ENCODE data around the gene MUC13.
A peak's percentile ranks its signal among the peaks of the same experiment; 100 is the strongest.

Gene MUC13

DNA sequence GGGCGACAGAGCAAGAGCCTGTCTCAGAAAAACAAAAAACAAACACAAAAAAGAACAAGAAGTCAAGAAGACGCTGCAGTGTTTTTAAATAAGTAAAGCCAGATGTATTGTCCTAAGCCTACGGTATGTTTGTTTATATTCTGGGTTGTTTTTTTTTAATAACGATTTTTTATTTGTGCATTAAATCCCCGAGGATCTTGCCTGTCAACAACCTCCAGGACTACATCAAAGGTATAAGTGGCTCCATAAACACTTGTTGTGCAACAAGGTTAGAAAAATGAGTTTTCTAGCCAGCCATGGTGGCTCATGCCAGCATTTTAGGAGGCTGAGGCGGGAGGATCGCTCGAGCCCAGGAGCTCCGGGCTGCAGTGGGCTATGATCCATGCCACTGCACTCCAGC is 73.5 kb downstream of the MUC13 start:
- Histone ChIP-seq H3K9me3 (ENCODE audit: low read depth, low read length) (no peaks in the 10 kb centered on the region), H3K4me3 (no peak overlapping the region), H3K36me3 (ENCODE audit: insufficient read depth, low read length) (peaks cover 34% of the 10 kb centered on the region), H3K27ac (no peak overlapping the region), H3K9ac (ENCODE audit: insufficient read length) (no peak overlapping the region)
- DNase-seq (ENCODE audit: low read depth, low spot score), result no peak
- TF ChIP-seq EZH2 (IDR thresholded peaks at IDR 0.05), result no peak
- TF ChIP-seq POLR2AphosphoS5 (IDR thresholded peaks at IDR 0.05; ENCODE audit: borderline replicate concordance, low read depth, low read length), result no peak
- no peak for TF ChIP-seq FOXP2 (optimal IDR thresholded peaks at IDR 0.05; ENCODE audit: control extremely low read depth, extremely low read length, insufficient read depth)

DNA sequence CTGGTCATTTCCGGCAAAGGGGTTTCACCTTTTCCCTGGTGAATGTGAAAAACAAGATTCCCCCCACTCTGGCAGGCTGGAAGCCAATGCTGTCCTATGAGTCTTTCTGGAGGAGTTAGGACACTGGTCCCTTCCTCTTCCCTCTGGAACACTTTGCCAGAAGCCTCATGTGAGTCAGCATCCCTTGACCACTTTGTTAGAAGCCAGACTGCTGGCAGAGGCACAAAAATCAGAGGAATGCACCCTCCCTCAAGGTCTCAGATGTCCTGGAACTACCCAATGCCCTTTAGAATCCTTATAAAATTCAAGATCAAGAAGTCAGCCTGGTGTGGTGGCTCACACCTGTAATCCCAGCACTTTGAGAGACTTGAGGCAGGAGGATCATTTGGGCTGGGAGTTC is 74.0 kb downstream of the MUC13 start:
- no peak overlapping the region for H3K9ac ChIP-seq (ENCODE audit: insufficient read length)
- peaks cover 38% of the 10 kb centered on the region for H3K36me3 ChIP-seq (ENCODE audit: insufficient read depth, low read length)
- no peak overlapping the region for H3K4me3 ChIP-seq
- TF ChIP-seq POLR2AphosphoS5 (IDR thresholded peaks at IDR 0.05; ENCODE audit: borderline replicate concordance, low read depth, low read length) (no peak), FOXP2 (optimal IDR thresholded peaks at IDR 0.05; ENCODE audit: control extremely low read depth, extremely low read length, insufficient read depth) (no peak), EZH2 (IDR thresholded peaks at IDR 0.05) (no peak)
- no peak for DNase-seq (ENCODE audit: low read depth, low spot score)
- H3K27ac ChIP-seq, result no peak overlapping the region
- H3K9me3 ChIP-seq (ENCODE audit: low read depth, low read length), result no peaks in the 10 kb centered on the region

DNA sequence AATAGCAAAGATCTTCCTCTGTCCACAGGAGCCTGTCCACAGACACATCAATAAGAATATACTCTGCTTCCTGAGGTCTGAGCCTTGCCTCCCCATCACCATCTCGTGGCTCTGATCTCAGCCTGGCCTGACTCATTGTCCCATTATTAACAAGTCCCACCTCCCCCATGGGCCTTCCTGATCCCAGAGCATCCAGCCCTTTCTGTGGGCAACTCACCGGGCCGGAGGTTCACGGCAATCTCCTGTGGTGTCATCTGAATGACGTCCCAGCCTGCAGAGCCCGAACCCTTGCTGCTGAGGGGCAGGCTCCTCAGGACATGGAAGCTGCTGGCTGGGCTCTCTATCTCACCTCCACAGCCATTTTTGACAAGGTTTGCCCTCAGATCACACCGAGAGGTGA is 75.5 kb downstream of the MUC13 start:
- no peak overlapping the region for H3K9ac ChIP-seq (ENCODE audit: insufficient read length)
- TF ChIP-seq EZH2 (IDR thresholded peaks at IDR 0.05) (no peak), FOXP2 (optimal IDR thresholded peaks at IDR 0.05; ENCODE audit: control extremely low read depth, extremely low read length, insufficient read depth) (no peak), POLR2AphosphoS5 (IDR thresholded peaks at IDR 0.05; ENCODE audit: borderline replicate concordance, low read depth, low read length) (no peak)
- H3K27ac ChIP-seq, result peak overlapping the region; percentile 58; the same call in 1 of the 2 replicates
- peaks cover 4% of the 10 kb centered on the region; the same call in 1 of the 2 replicates for H3K9me3 ChIP-seq (ENCODE audit: low read depth, low read length)
- no peak for DNase-seq (ENCODE audit: low read depth, low spot score)
- H3K36me3 ChIP-seq (ENCODE audit: insufficient read depth, low read length), result peaks cover 48% of the 10 kb centered on the region
- H3K4me3 ChIP-seq, result no peak overlapping the region

DNA sequence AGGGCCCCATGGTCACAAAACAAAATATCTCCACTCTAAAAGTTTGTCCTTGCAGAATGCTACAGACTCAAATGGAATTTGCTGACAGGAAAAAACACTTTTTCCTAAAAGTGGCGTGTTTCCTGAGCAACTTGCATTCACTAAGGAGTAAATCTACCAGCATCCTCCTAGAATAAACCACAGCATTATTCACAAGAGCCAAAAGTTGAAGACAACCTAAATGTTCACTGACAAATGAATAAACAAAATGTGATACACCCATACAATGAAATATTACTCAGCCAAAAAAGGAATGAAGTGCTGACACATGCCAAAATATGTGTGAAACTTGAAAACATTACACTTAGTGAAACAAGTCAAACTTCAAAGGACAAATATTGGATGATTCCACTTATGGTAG is 76.3 kb downstream of the MUC13 start:
- H3K9ac ChIP-seq (ENCODE audit: insufficient read length), result no peak overlapping the region
- peaks cover 4% of the 10 kb centered on the region; the same call in 1 of the 2 replicates for H3K9me3 ChIP-seq (ENCODE audit: low read depth, low read length)
- H3K36me3 ChIP-seq (ENCODE audit: insufficient read depth, low read length), result peaks cover 55% of the 10 kb centered on the region
- H3K4me3 ChIP-seq, result no peak overlapping the region
- H3K27ac ChIP-seq, result peak overlapping the region; percentile 58; the same call in 1 of the 2 replicates
- DNase-seq (ENCODE audit: low read depth, low spot score), result peak; percentile 86
- TF ChIP-seq POLR2AphosphoS5 (IDR thresholded peaks at IDR 0.05; ENCODE audit: borderline replicate concordance, low read depth, low read length) (peak; percentile 45; the same call in 1 of the 2 replicates), FOXP2 (optimal IDR thresholded peaks at IDR 0.05; ENCODE audit: control extremely low read depth, extremely low read length, insufficient read depth) (peak; percentile 89), EZH2 (IDR thresholded peaks at IDR 0.05) (no peak)

DNA sequence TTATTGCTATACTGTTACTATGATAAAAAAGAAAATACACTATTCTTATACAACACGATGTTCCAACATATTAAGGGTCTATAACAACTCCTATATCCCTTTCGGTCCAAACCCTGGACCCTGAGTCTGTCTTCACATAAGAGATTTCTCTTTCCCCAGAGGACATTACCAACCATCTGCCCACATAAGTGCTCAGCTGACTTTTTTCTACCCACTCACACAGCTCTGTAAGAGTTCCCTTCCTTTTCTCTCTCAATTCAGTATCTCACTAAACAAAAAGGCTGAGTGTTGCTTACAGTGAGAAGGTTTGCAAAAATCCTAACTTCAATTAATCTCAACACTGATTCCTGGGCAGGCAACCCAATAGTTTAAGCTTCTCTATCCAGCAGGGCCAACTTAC is 77.9 kb downstream of the MUC13 start:
- no peak for DNase-seq (ENCODE audit: low read depth, low spot score)
- peaks cover 46% of the 10 kb centered on the region for H3K36me3 ChIP-seq (ENCODE audit: insufficient read depth, low read length)
- H3K9ac ChIP-seq (ENCODE audit: insufficient read length), result no peak overlapping the region
- TF ChIP-seq FOXP2 (optimal IDR thresholded peaks at IDR 0.05; ENCODE audit: control extremely low read depth, extremely low read length, insufficient read depth) (no peak), POLR2AphosphoS5 (IDR thresholded peaks at IDR 0.05; ENCODE audit: borderline replicate concordance, low read depth, low read length) (no peak), EZH2 (IDR thresholded peaks at IDR 0.05) (no peak)
- H3K4me3 ChIP-seq, result no peak overlapping the region
- H3K27ac ChIP-seq, result no peak overlapping the region
- peaks cover 4% of the 10 kb centered on the region; the same call in 1 of the 2 replicates for H3K9me3 ChIP-seq (ENCODE audit: low read depth, low read length)

Measured in SK-N-MC (cell line).